ENCODE data around the gene UBE2E3.
"Not testable (repeated sequence)": the region's sequence is repeated elsewhere in the genome, so short reads cannot be mapped to it uniquely, and the experiment has no call there.

Gene UBE2E3

GRCh38 chr2:181073896-181074295 lies 93.5 kb downstream of the UBE2E3 start:
- in situ Hi-C loops (cut with MboI; ENCODE audit: low sequenced_read_pairs, unreplicated experiment), result loop anchor here (10.0 to 25.0 kb wide), 3 partner anchors 462 to 837 kb away; no protein-coding TSS in a partner anchor
- TF ChIP-seq, protein P1, sequence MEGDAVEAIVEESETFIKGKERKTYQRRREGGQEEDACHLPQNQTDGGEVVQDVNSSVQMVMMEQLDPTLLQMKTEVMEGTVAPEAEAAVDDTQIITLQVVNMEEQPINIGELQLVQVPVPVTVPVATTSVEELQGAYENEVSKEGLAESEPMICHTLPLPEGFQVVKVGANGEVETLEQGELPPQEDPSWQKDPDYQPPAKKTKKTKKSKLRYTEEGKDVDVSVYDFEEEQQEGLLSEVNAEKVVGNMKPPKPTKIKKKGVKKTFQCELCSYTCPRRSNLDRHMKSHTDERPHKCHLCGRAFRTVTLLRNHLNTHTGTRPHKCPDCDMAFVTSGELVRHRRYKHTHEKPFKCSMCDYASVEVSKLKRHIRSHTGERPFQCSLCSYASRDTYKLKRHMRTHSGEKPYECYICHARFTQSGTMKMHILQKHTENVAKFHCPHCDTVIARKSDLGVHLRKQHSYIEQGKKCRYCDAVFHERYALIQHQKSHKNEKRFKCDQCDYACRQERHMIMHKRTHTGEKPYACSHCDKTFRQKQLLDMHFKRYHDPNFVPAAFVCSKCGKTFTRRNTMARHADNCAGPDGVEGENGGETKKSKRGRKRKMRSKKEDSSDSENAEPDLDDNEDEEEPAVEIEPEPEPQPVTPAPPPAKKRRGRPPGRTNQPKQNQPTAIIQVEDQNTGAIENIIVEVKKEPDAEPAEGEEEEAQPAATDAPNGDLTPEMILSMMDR (IDR thresholded peaks at IDR 0.05; ENCODE audit: borderline replicate concordance, control extremely low read depth, extremely low read depth, insufficient read depth, missing control alignments), result no peak
- DNase-seq (ENCODE audit: low spot score), result no peak

- in situ Hi-C loops (cut with MboI; ENCODE audit: low sequenced_read_pairs, unreplicated experiment), result loop anchor here (10.0 to 25.0 kb wide), 3 partner anchors 462 to 837 kb away; no protein-coding TSS in a partner anchor
- no peak for DNase-seq (ENCODE audit: low spot score)
- TF ChIP-seq, protein P1 (IDR thresholded peaks at IDR 0.05; ENCODE audit: borderline replicate concordance, control extremely low read depth, extremely low read depth, insufficient read depth, missing control alignments), result no peak
These were observed 94.1 kb downstream of the UBE2E3 start for GRCh38 chr2:181074457-181074856.

- in situ Hi-C loops (cut with MboI; ENCODE audit: low sequenced_read_pairs, unreplicated experiment), result loop anchor here (10.0 to 25.0 kb wide), 2 partner anchors 486 to 638 kb away; no protein-coding TSS in a partner anchor
- TF ChIP-seq, protein P1 (IDR thresholded peaks at IDR 0.05; ENCODE audit: borderline replicate concordance, control extremely low read depth, extremely low read depth, insufficient read depth, missing control alignments), result no peak
- no peak for DNase-seq (ENCODE audit: low spot score)
These were observed 96.3 kb downstream of the UBE2E3 start for GRCh38 chr2:181076658-181077057.

DNA sequence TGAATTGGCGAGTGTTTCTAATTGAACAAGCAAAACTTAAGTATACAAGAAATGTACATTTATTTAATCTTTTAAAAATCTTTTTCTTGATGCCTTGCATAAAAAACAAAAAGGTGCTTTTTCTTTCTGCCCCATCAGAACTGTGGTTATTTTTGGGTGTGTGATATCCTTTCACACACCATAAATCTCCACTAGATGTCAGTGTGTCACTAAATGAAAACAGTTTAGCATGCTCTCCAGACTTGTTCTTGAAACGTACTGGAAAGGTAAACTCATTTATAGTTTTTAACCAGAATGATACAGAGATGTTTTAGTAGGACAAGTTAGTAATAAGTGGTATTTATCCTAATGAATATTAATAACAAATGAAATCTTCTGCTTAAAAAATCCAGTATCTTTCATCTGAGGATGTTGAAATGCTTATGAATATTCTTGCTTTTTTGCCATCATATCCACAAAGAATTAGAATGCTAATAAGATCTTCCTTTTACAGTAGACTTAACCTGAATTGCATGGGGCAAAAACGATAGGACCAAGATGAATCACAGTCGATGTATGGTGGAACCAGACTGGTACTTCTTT lies 96.8 kb downstream of the UBE2E3 start:
- in situ Hi-C loops (cut with MboI; ENCODE audit: low sequenced_read_pairs, unreplicated experiment), result loop anchor here (10.0 to 25.0 kb wide), 2 partner anchors 485 to 638 kb away; no protein-coding TSS in a partner anchor
- DNase-seq (ENCODE audit: low spot score), result peak; percentile 37
- TF ChIP-seq, protein P1 (IDR thresholded peaks at IDR 0.05; ENCODE audit: borderline replicate concordance, control extremely low read depth, extremely low read depth, insufficient read depth, missing control alignments), result peak; percentile 66

- DNase-seq (ENCODE audit: low spot score), result no peak
- TF ChIP-seq, protein P1 (IDR thresholded peaks at IDR 0.05; ENCODE audit: borderline replicate concordance, control extremely low read depth, extremely low read depth, insufficient read depth, missing control alignments), result no peak
- in situ Hi-C loops (cut with MboI; ENCODE audit: low sequenced_read_pairs, unreplicated experiment), result loop anchor here (25.0 kb wide), 1 partner anchor 479 kb away; no protein-coding TSS in a partner anchor
These were observed 102.7 kb downstream of the UBE2E3 start for GRCh38 chr2:181083140-181083539.

DNA sequence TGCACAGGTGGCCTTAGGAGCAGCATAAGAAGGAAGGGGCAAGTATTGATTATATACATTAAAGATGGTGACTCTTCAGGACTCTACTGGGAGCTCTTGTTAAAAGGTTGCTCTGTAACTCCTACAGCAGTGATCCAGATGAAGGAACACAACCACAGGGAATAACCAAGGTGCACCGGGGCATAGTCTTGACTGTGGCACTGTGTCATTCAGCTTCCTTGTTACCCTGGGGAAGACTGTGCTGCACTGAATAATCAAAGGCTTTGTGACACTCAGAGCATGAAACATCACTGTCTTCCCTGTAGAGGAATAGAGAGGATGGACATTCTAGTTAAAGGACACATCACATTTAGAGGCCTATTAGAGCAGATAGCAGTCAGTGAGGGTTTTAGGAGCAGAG lies 105.3 kb downstream of the UBE2E3 start:
- in situ Hi-C loops (cut with MboI; ENCODE audit: low sequenced_read_pairs, unreplicated experiment), result loop anchor here (25.0 kb wide), 1 partner anchor 477 kb away; no protein-coding TSS in a partner anchor
- TF ChIP-seq, protein P1 (IDR thresholded peaks at IDR 0.05; ENCODE audit: borderline replicate concordance, control extremely low read depth, extremely low read depth, insufficient read depth, missing control alignments), result no peak
- DNase-seq (ENCODE audit: low spot score), result no peak

GRCh38 chr2:181091920-181092319 lies 111.5 kb downstream of the UBE2E3 start:
- in situ Hi-C loops (cut with MboI; ENCODE audit: low sequenced_read_pairs, unreplicated experiment), result loop anchor here (25.0 kb wide), 1 partner anchor 470 kb away; no protein-coding TSS in a partner anchor

More at GRCh38 chr2:181091920-181092319, 111.5 kb downstream of the UBE2E3 start:
- DNase-seq (ENCODE audit: low spot score), result not testable (repeated sequence)
